NB4 (cell line): ENCODE measurements around the gene GAN.

Experiments
- MYC ChIP-seq: IDR thresholded peaks from 2 replicates; pipeline ENCODE4 v1.6.1; 2011; ENCODE audit warnings: low read depth, low read length
- POLR2A ChIP-seq: IDR thresholded peaks from 2 replicates; pipeline ENCODE4 v1.6.1; 2011; ENCODE audit warnings: mild to moderate bottlenecking; ENCODE audit not compliant: insufficient read length; ENCODE audit errors: extremely low read depth
- TF ChIP-seq, protein P1 (sequence below): IDR thresholded peaks from one replicate; pipeline ENCODE4 v1.5.1; 2012; ENCODE audit warnings: low read depth, low read length

DNA sequence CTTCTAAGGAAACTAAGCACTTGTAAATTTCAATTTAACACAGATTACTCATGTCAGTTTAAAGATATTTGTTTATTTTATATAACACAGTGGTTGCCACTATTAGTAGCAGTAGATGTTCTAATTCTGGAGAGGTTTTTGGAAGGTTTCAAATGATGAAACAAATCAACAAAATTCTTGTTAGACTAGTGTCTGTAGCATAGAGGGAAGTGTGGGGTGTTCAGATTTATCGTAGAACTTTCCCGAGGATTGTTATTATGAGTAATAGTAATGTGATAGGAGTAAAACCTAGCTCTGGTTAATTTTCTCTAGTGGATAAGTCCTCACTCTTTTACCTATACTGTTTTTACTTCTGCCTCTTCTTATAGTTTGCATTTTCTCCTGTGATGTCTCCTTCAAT, 6.3 kb downstream of the GAN start:
- TF ChIP-seq, protein P1, sequence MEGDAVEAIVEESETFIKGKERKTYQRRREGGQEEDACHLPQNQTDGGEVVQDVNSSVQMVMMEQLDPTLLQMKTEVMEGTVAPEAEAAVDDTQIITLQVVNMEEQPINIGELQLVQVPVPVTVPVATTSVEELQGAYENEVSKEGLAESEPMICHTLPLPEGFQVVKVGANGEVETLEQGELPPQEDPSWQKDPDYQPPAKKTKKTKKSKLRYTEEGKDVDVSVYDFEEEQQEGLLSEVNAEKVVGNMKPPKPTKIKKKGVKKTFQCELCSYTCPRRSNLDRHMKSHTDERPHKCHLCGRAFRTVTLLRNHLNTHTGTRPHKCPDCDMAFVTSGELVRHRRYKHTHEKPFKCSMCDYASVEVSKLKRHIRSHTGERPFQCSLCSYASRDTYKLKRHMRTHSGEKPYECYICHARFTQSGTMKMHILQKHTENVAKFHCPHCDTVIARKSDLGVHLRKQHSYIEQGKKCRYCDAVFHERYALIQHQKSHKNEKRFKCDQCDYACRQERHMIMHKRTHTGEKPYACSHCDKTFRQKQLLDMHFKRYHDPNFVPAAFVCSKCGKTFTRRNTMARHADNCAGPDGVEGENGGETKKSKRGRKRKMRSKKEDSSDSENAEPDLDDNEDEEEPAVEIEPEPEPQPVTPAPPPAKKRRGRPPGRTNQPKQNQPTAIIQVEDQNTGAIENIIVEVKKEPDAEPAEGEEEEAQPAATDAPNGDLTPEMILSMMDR = no peak
- TF ChIP-seq MYC = no peak
- TF ChIP-seq POLR2A = no peak
